Fibroblast of mammary gland (primary cell): ENCODE data around the gene OSBPL10.

Experiments used
- DNase-seq: peaks from one replicate; pipeline ENCODE4 v3.0.0-alpha.2; 2010; ENCODE audit warnings: low read depth
- H3K4me3 ChIP-seq: 2 replicates; pipeline ENCODE4 v1.5.1; 2011; ENCODE audit warnings: low read depth, mild to moderate bottlenecking, low read length, moderate library complexity; ENCODE audit not compliant: control insufficient read depth
- CTCF ChIP-seq: conservative IDR thresholded peaks from 2 replicates; pipeline ENCODE4 v1.5.1; 2011; ENCODE audit warnings: low read depth, low read length, inconsistent platforms; ENCODE audit not compliant: control insufficient read depth, insufficient read depth

Gene OSBPL10

GRCh38 chr3:31981206-31982181 is at the start of gene OSBPL10, which contains the start of gene ZNF860:
OSBPL10 (minus strand) TSS chr3:31981262; CDS start chr3:31981179, 83 bp downstream.
ZNF860 (plus strand) TSS chr3:31981750; CDS start chr3:31989080, 7,330 bp downstream.
- peak within 1 kb of the TSS; percentile 77 for H3K4me3 ChIP-seq
- DNase-seq = peak; percentile 90
- no peak for TF ChIP-seq CTCF

GRCh38 chr3:32026593-32026992 is 45.5 kb upstream of the OSBPL10 start:
- DNase-seq = no peak

GRCh38 chr3:32022947-32023346 is 41.9 kb upstream of the OSBPL10 start:
- H3K4me3 ChIP-seq = no peak overlapping the region
- no peak for TF ChIP-seq CTCF
- DNase-seq = no peak

More at GRCh38 chr3:32026593-32026992, 45.5 kb upstream of the OSBPL10 start:
- no peak overlapping the region for H3K4me3 ChIP-seq
- TF ChIP-seq CTCF = no peak

GRCh38 chr3:32021748-32022147 is 40.7 kb upstream of the OSBPL10 start:
- H3K4me3 ChIP-seq = no peak overlapping the region
- TF ChIP-seq CTCF = no peak
- no peak for DNase-seq

GRCh38 chr3:32021155-32021554 is 40.1 kb upstream of the OSBPL10 start:
- no peak for DNase-seq
- no peak overlapping the region for H3K4me3 ChIP-seq
- no peak for TF ChIP-seq CTCF

- DNase-seq = peak; percentile 70
- no peak overlapping the region for H3K4me3 ChIP-seq
- TF ChIP-seq CTCF = peak; percentile 73
Measured at GRCh38 chr3:32018757-32019564, 37.9 kb upstream of the OSBPL10 start.
